Neural progenitor cell (in vitro differentiated cells): ENCODE results near the gene FAM219B.
"Not testable (repeated sequence)": the region's sequence is repeated elsewhere in the genome, so short reads cannot be mapped to it uniquely, and the experiment has no call there.

Source experiments
- EZH2phosphoT487 ChIP-seq: fragments of 200-600 bp; sonication (generic); IDR thresholded peaks from 2 replicates; pipeline ENCODE4 v1.6.1; 2017; ENCODE audit warnings: antibody characterized with exemption
- TF ChIP-seq, protein P1 (sequence below): fragments of 200-600 bp; sonication (generic); IDR thresholded peaks from 2 replicates; pipeline ENCODE4 v1.5.1; 2017; ENCODE audit warnings: antibody characterized with exemption, mild to moderate bottlenecking

- TF ChIP-seq, protein P1, sequence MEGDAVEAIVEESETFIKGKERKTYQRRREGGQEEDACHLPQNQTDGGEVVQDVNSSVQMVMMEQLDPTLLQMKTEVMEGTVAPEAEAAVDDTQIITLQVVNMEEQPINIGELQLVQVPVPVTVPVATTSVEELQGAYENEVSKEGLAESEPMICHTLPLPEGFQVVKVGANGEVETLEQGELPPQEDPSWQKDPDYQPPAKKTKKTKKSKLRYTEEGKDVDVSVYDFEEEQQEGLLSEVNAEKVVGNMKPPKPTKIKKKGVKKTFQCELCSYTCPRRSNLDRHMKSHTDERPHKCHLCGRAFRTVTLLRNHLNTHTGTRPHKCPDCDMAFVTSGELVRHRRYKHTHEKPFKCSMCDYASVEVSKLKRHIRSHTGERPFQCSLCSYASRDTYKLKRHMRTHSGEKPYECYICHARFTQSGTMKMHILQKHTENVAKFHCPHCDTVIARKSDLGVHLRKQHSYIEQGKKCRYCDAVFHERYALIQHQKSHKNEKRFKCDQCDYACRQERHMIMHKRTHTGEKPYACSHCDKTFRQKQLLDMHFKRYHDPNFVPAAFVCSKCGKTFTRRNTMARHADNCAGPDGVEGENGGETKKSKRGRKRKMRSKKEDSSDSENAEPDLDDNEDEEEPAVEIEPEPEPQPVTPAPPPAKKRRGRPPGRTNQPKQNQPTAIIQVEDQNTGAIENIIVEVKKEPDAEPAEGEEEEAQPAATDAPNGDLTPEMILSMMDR = peak; percentile 27
- TF ChIP-seq EZH2phosphoT487 = not testable (repeated sequence)
Observed at GRCh38 chr15:74935193-74935592, 28.5 kb upstream of the FAM219B start.
